ENCODE results near the gene NACC2.

DNA sequence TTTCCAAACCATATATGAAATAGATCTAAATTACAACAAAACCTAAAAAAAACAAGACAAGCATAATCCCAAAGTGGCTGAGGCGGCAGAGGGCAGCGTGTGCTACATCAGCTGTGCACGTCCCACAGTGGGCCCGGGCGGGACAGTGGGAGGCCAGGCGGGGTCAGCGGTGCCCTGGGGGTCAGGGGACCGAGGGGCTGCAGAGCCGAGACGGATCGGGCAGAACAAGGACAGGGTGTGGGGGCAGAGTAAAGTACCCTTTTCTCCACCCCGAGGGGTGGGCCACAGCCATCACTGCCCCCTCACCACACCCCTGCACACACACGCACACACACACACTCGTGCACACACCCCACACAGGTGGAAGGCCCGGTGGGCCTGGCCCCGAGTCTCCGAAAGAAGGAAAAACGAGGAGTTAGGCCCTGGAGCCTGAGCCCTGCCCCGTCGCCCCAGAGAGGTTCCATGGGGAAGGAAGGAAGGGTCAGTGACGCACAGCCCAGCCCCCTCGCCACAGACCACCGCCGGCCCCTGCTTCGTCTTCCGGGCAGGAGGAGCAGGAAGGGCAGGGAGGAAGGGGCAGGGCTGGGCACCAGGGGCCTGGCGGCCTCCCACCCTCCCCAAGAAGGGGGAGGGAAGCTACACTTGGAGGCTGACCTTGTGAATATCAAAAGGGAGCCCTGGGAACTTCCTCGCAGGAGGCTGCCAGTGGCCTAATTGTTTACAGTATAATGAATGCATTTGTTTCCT, 84.3 kb downstream of the NACC2 start:
- TF ChIP-seq CTCF (conservative IDR thresholded peaks at IDR 0.05; ENCODE audit: low read length) (no peak), EZH2phosphoT487 (IDR thresholded peaks at IDR 0.05; ENCODE audit: borderline replicate concordance) (no peak)
